ENCODE results near the gene FAM168A.

DNA sequence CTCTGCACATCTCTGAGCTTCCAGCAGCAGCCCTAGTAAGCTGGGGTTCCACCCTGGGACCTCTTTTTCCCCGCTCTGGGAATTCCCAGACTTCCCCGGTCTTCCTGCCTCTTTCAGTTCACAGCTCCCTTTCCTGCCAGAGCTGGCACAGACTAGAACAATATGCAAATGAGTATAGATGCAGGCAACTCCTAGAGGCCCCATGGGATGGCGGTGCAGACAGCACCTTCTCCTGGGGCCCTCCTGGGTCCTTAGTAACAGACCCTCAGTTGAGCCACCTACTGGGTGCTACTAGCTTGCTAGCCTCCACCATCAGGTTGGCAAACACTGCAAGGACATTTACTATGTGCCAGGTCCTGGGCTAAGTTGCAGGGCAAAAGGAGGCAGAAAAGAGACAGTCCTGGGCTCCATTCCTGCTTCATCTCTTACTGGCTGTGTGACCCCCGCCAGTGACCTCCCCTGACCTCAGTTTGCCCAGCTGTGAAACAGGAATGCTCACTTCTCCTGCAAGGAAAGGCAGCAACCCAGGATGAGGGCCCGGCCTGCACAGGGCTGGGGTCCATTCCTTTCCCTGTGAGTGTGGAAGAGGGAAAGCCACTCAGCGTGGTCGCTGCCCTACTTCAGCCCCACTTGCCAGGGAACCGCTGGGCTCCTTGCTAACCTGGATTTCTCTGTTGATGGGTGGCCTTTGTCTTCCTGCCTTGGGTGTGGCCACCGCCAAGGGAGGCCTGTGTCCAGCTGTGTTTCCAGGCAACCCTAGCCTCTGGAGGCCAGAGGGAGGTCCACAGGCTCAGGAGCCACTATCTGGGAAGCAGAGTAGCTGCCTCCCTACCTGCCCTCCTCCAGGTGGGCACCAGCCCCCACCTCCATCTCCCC lies 214.4 kb downstream of the FAM168A start:
- TF ChIP-seq, protein P1, sequence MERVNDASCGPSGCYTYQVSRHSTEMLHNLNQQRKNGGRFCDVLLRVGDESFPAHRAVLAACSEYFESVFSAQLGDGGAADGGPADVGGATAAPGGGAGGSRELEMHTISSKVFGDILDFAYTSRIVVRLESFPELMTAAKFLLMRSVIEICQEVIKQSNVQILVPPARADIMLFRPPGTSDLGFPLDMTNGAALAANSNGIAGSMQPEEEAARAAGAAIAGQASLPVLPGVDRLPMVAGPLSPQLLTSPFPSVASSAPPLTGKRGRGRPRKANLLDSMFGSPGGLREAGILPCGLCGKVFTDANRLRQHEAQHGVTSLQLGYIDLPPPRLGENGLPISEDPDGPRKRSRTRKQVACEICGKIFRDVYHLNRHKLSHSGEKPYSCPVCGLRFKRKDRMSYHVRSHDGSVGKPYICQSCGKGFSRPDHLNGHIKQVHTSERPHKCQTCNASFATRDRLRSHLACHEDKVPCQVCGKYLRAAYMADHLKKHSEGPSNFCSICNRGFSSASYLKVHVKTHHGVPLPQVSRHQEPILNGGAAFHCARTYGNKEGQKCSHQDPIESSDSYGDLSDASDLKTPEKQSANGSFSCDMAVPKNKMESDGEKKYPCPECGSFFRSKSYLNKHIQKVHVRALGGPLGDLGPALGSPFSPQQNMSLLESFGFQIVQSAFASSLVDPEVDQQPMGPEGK (CRISPR knock-in tag; IDR thresholded peaks at IDR 0.05; ENCODE audit: borderline replicate concordance): no peak
- TF ChIP-seq ZFP30 (CRISPR knock-in tag; IDR thresholded peaks at IDR 0.05) (no peak), ESRRG (CRISPR knock-in tag; IDR thresholded peaks at IDR 0.05) (no peak), OSR1 (CRISPR knock-in tag; IDR thresholded peaks at IDR 0.05) (no peak), GLIS3 (CRISPR knock-in tag; IDR thresholded peaks at IDR 0.05) (no peak), ZNF70 (CRISPR knock-in tag; IDR thresholded peaks at IDR 0.05) (no peak), TCF4 (CRISPR knock-in tag; IDR thresholded peaks at IDR 0.05; ENCODE audit: borderline replicate concordance) (no peak), CSDC2 (CRISPR knock-in tag; IDR thresholded peaks at IDR 0.05) (no peak), TOX (CRISPR knock-in tag; IDR thresholded peaks at IDR 0.05; ENCODE audit: borderline replicate concordance) (no peak)
- TF ChIP-seq, protein P2, sequence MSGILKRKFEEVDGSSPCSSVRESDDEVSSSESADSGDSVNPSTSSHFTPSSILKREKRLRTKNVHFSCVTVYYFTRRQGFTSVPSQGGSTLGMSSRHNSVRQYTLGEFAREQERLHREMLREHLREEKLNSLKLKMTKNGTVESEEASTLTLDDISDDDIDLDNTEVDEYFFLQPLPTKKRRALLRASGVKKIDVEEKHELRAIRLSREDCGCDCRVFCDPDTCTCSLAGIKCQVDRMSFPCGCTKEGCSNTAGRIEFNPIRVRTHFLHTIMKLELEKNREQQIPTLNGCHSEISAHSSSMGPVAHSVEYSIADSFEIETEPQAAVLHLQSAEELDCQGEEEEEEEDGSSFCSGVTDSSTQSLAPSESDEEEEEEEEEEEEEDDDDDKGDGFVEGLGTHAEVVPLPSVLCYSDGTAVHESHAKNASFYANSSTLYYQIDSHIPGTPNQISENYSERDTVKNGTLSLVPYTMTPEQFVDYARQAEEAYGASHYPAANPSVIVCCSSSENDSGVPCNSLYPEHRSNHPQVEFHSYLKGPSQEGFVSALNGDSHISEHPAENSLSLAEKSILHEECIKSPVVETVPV (CRISPR knock-in tag; IDR thresholded peaks at IDR 0.05): no peak
